ENCODE measurements around the gene SH3RF1. TPM values are rescaled to one million over a fixed set of nuclear protein-coding genes. Genes with fewer than 3 reads are reported as not detected.

Gene SH3RF1
- total and polyA plus RNA-seq, 2 of the 13 experiments (the other 11 are each of a cell fraction or from before 2014, with no cell fraction given) = 3.1 to 3.2 TPM

GRCh38 chr4:169225058-169225751, 45.6 kb downstream of the SH3RF1 start (continued):
- TF ChIP-seq HNF1A (IDR thresholded peaks at IDR 0.05; ENCODE audit: low read depth) (no peak), HNF1A (CRISPR knock-in tag; IDR thresholded peaks at IDR 0.05; ENCODE audit: borderline replicate concordance) (no peak), ZEB1 (IDR thresholded peaks at IDR 0.05; ENCODE audit: insufficient replicate concordance, low read depth) (no peak)

GRCh38 chr4:169222761-169223160, 48.0 kb downstream of the SH3RF1 start:
- intact Hi-C loops (cut with micrococcal nuclease; ENCODE audit: unreplicated experiment) = no loop called here
- BruUV-seq (replicated peaks) = no TSS peak
- H3K27ac ChIP-seq (ENCODE audit: extremely low read length, insufficient read depth, low read length) = no peak overlapping the region
- FAIRE-seq (no peak), DNase-seq (ENCODE audit: low spot score) (no peak), ATAC-seq (no peak)
- H2AFZ ChIP-seq (ENCODE audit: low read length) = no peak overlapping the region
- H4K20me1 ChIP-seq (ENCODE audit: insufficient read depth, low read length) = no peaks in the 10 kb centered on the region
- H3K4me3 ChIP-seq (replicated peaks in 1 of 3; ENCODE audit: insufficient read depth in 1 of 3, low read depth in 2 of 3, low read length in 3 of 3) = no peak overlapping the region
- no peaks in the 10 kb centered on the region for H3K79me2 ChIP-seq (ENCODE audit: insufficient read depth, low read length)
- H3K9me3 ChIP-seq (ENCODE audit: low read length) = no peaks in the 10 kb centered on the region
- POLR2A ChIA-PET = no interaction called here
- H3K36me3 ChIP-seq (replicated peaks in 1 of 2; ENCODE audit: control insufficient read depth in 1 of 2, insufficient read depth in 2 of 2, low read length in 2 of 2) = no peaks in the 10 kb centered on the region
- H3K9ac ChIP-seq (ENCODE audit: insufficient read depth, low read depth, low read length) = no peak overlapping the region
- H3K27me3 ChIP-seq (ENCODE audit: control insufficient read depth in 1 of 2, insufficient read depth in 2 of 2, low read length in 2 of 2) = no peaks in the 10 kb centered on the region
- H3K4me2 ChIP-seq (ENCODE audit: low read depth, low read length) = no peak overlapping the region
- CTCF ChIA-PET (ENCODE audit: low intra/inter-chr PET ratio, low total read pairs) = no interaction called here
- 94% methylated on average over 6 of the region's 6 CpGs for WGBS (ENCODE audit: low lambda C conversion rate)
- in situ Hi-C loops (cut with HindIII; ENCODE audit: extremely low pct_ligation_motif_present, low pct_unique_long_range_greater_than_20kb) = no loop called here
- H3K4me1 ChIP-seq (ENCODE audit: insufficient read depth, low read length) = peaks cover 32% of the 10 kb centered on the region
- TF ChIP-seq ZNF333 (CRISPR knock-in tag; IDR thresholded peaks at IDR 0.05; ENCODE audit: borderline replicate concordance) (no peak), FOSL1 (CRISPR knock-in tag; IDR thresholded peaks at IDR 0.05; ENCODE audit: borderline replicate concordance) (no peak), PHF20 (CRISPR knock-in tag; IDR thresholded peaks at IDR 0.05) (no peak), POLR2A (IDR thresholded peaks at IDR 0.05; ENCODE audit: insufficient read depth in 1 of 2, low read depth in 2 of 2, low read length in 2 of 2) (no peak), AKAP8 (CRISPR knock-in tag; IDR thresholded peaks at IDR 0.05) (no peak), MAF1 (CRISPR knock-in tag; IDR thresholded peaks at IDR 0.05; ENCODE audit: borderline replicate concordance) (no peak), ZNF547 (CRISPR knock-in tag; IDR thresholded peaks at IDR 0.05) (no peak), ATF1 (CRISPR knock-in tag; IDR thresholded peaks at IDR 0.05) (no peak), ETS1 (CRISPR knock-in tag; IDR thresholded peaks at IDR 0.05) (no peak), HNRNPK (IDR thresholded peaks at IDR 0.05; ENCODE audit: low read depth, low read length, poor library complexity, severe bottlenecking) (no peak), ZNF275 (CRISPR knock-in tag; IDR thresholded peaks at IDR 0.05; ENCODE audit: borderline replicate concordance) (no peak), ZEB1 (IDR thresholded peaks at IDR 0.05; ENCODE audit: insufficient replicate concordance, low read depth) (no peak), PCBP2 (optimal IDR thresholded peaks at IDR 0.05; ENCODE audit: low read depth, low read length, poor library complexity, severe bottlenecking) (no peak), ZNF484 (CRISPR knock-in tag; IDR thresholded peaks at IDR 0.05; ENCODE audit: borderline replicate concordance, low read depth) (no peak), TCF7L2 (IDR thresholded peaks at IDR 0.05; ENCODE audit: low read depth, low read length) (no peak)

Measured in HepG2 (cell line).